Endothelial cell of umbilical vein (primary cell): ENCODE data around the gene CACNG4. TPM values are rescaled to one million over a fixed set of nuclear protein-coding genes. Genes with fewer than 3 reads are reported as not detected.

Experiments
- BruUV-seq: library from RNA; stranded (reverse); fragments of 400-500 nt; replicated peaks from 2 replicates; lab custom pipeline; 2021; lab: Mats Ljungman, UMichigan
- CTCF ChIA-PET: fragments of 300-600, 350-600 bp; sonication (Branson Sonifier 250); formaldehyde crosslinking; loops from one replicate; lab custom pipeline; 2021; ENCODE audit warnings: antibody characterized with exemption, inconsistent platforms; lab: Charles Lee
- POLR2A ChIA-PET: fragments of 300-600, 350-600 bp; sonication (Branson Sonifier 250); formaldehyde crosslinking; loops from one replicate; lab custom pipeline; 2021; ENCODE audit warnings: antibody characterized with exemption, inconsistent platforms; lab: Charles Lee
- DNase-seq: peaks from one replicate; pipeline ENCODE4 v3.0.0-alpha.2; 2011; ENCODE audit warnings: low read depth, low spot score
- FAIRE-seq: peaks from 2 replicates; lab custom pipeline; 2011; peaks lifted over from hg19 to GRCh38; lab: Jason Lieb, UNC
- H2AFZ ChIP-seq: 2 replicates; pipeline ENCODE4 v1.6.0; 2012; ENCODE audit warnings: low read depth, low read length, control low read depth, inconsistent platforms
- H3K27ac ChIP-seq: 2 replicates; pipeline ENCODE4 v1.5.1; 2011; ENCODE audit warnings: low read depth, mild to moderate bottlenecking, control low read depth, low read length, moderate library complexity; ENCODE audit not compliant: insufficient read depth
- H3K27me3 ChIP-seq, 2 experiments: 2 replicates each; pipeline versions ENCODE4 v1.6.0 to v1.6.1; 2011; ENCODE audit warnings: low read length in 2 of 2, mixed read lengths in 1 of 2; ENCODE audit not compliant: control insufficient read depth in 2 of 2, insufficient read depth in 2 of 2
- H3K36me3 ChIP-seq, 2 experiments: 2 replicates in 1 of 2; 3 replicates in 1 of 2; pipeline ENCODE4 v1.5.1; 2011; ENCODE audit warnings: low read length in 2 of 2, mild to moderate bottlenecking in 1 of 2, moderate library complexity in 1 of 2; ENCODE audit not compliant: control insufficient read depth in 2 of 2, insufficient read depth in 2 of 2; ENCODE audit errors: extremely low read depth in 1 of 2
- H3K4me1 ChIP-seq: 3 replicates; pipeline ENCODE4 v1.5.1; 2011; ENCODE audit warnings: mild to moderate bottlenecking, low read length; ENCODE audit not compliant: control insufficient read depth, insufficient read depth; ENCODE audit errors: extremely low read depth
- H3K4me2 ChIP-seq: 2 replicates; pipeline ENCODE4 v1.6.1; 2011; ENCODE audit warnings: low read length, control low read depth, mixed read lengths; ENCODE audit not compliant: insufficient read depth
- H3K4me3 ChIP-seq, 3 experiments: fragments of 200-600 bp in 1 of 3; sonication (generic), shearing (Covaris generic) in 1 of 3; replicated peaks in 1 of 3; 2 replicates each; pipeline ENCODE4 v1.5.1; 2011 to 2016; ENCODE audit warnings: control low read depth in 3 of 3, low read length in 3 of 3, mild to moderate bottlenecking in 2 of 3, inconsistent platforms in 1 of 3, low read depth in 1 of 3, moderate library complexity in 1 of 3; ENCODE audit not compliant: insufficient read depth in 1 of 3
- H3K79me2 ChIP-seq: 2 replicates; pipeline ENCODE4 v1.6.0; 2012; ENCODE audit warnings: low read length, inconsistent platforms; ENCODE audit not compliant: control insufficient read depth, insufficient read depth
- H3K9ac ChIP-seq: replicated peaks from 2 replicates; pipeline ENCODE3; 2011; ENCODE audit warnings: low read length, control low read depth; ENCODE audit not compliant: insufficient read depth; ENCODE audit errors: extremely low read depth
- H3K9me1 ChIP-seq: replicated peaks from 3 replicates; pipeline ENCODE4 v1.6.0; 2011; ENCODE audit warnings: mild to moderate bottlenecking, low read length; ENCODE audit not compliant: control insufficient read depth, insufficient read depth; ENCODE audit errors: extremely low read depth
- H3K9me3 ChIP-seq: replicated peaks from 2 replicates; pipeline ENCODE4 v1.5.1; 2012; ENCODE audit warnings: low read length, inconsistent platforms; ENCODE audit not compliant: control insufficient read depth, insufficient read depth
- H4K20me1 ChIP-seq: replicated peaks from 2 replicates; pipeline ENCODE3; 2011; ENCODE audit warnings: mild to moderate bottlenecking, low read length; ENCODE audit not compliant: control insufficient read depth, insufficient read depth; ENCODE audit errors: extremely low read depth
- CTCF ChIP-seq, 2 donors: IDR thresholded peaks; 1 replicate in 1 of 2; 2 replicates in 1 of 2; pipeline ENCODE4 v1.5.1; 2011; ENCODE audit warnings: low read length in 2 of 2, mild to moderate bottlenecking in 2 of 2, moderate library complexity in 2 of 2, control low read depth in 1 of 2, inconsistent platforms in 1 of 2, low read depth in 1 of 2; ENCODE audit not compliant: insufficient read depth in 1 of 2; ENCODE audit errors: extremely low read depth in 1 of 2
- EZH2 ChIP-seq: IDR thresholded peaks from 2 replicates; pipeline ENCODE4 v1.6.1; 2012; ENCODE audit warnings: borderline replicate concordance, low read depth, mild to moderate bottlenecking, moderate library complexity, low read length, inconsistent platforms; ENCODE audit not compliant: severe bottlenecking
- FOS ChIP-seq: IDR thresholded peaks from 2 replicates; pipeline ENCODE4 v1.6.1; 2011; ENCODE audit warnings: mild to moderate bottlenecking, low read length, moderate library complexity, borderline replicate concordance; ENCODE audit not compliant: insufficient read depth
- GATA2 ChIP-seq: IDR thresholded peaks from 2 replicates; pipeline ENCODE4 v1.7.0; 2011; ENCODE audit warnings: low read depth, mild to moderate bottlenecking, moderate library complexity, mixed read lengths, low read length; ENCODE audit not compliant: insufficient read length, insufficient read depth
- JUN ChIP-seq: IDR thresholded peaks from 2 replicates; pipeline ENCODE4 v1.6.1; 2011; ENCODE audit warnings: borderline replicate concordance, low read depth; ENCODE audit not compliant: insufficient read length, insufficient read depth
- MAX ChIP-seq: IDR thresholded peaks from 2 replicates; pipeline ENCODE4 v1.6.1; 2011; ENCODE audit not compliant: insufficient read depth, insufficient read length
- MYC ChIP-seq: IDR thresholded peaks from one replicate; pipeline ENCODE4 v1.6.1; 2011; ENCODE audit warnings: mild to moderate bottlenecking, low read depth, low read length
- POLR2A ChIP-seq: IDR thresholded peaks from 2 replicates; pipeline ENCODE4 v1.6.1; 2012; ENCODE audit warnings: low read depth, mild to moderate bottlenecking, control low read depth, low read length
- POLR2AphosphoS5 ChIP-seq: IDR thresholded peaks from 2 replicates; pipeline ENCODE4 v1.6.1; 2012; ENCODE audit warnings: low read depth, mild to moderate bottlenecking, control low read depth, low read length, moderate library complexity; ENCODE audit not compliant: insufficient read depth
- dilution Hi-C: fragments of 300-500 bp; cut with MboI; formaldehyde crosslinking; loops from one replicate; pipeline ENCODE4 v1.15.0; 2019; ENCODE audit warnings: low sequenced_read_pairs; ENCODE audit not compliant: extremely low pct_ligation_motif_present
- intact Hi-C: fragments of 100-400 bp; cut with micrococcal nuclease; formaldehyde crosslinking; loops from one replicate; pipeline ENCODE4 v1.10.0; 2022
- polyA plus RNA-seq, 4 experiments: library from polyadenylated mRNA; depleted of rRNA in 3 of 4; stranded (reverse) in 3 of 4; unstranded in 1 of 4; fragments of >200 nt; gene quantifications; 2 replicates each; pipeline versions ENCODE4 v1.2.1 to v1.2.3, GENCODE V29; 2011 to 2012; ENCODE audit warnings: missing spikeins in 1 of 4
- total RNA-seq: library from RNA; stranded (reverse); gene quantifications from 2 replicates; pipeline ENCODE4 v1.2.3, GENCODE V29; 2021

Gene CACNG4
- total and polyA plus RNA-seq, 2 donors (not counting 3 experiments of a cell fraction or from before 2014, with no cell fraction given) = not detected

GRCh38 chr17:66987059-66987616 is 22.6 kb downstream of the CACNG4 start:
- BruUV-seq = no TSS peak
- Histone ChIP-seq H3K9ac (no peak overlapping the region), H3K4me3 (no peak overlapping the region), H3K27ac (no peak overlapping the region), H3K4me1 (no peaks in the 10 kb centered on the region), H3K27me3 (peaks cover 11 to 16% of the 10 kb centered on the region in 2 experiments), H3K4me2 (no peak overlapping the region), H2AFZ (no peak overlapping the region), H3K36me3 (no peaks in the 10 kb centered on the region), H3K9me1 (no peaks in the 10 kb centered on the region), H3K79me2 (no peaks in the 10 kb centered on the region), H3K9me3 (no peaks in the 10 kb centered on the region), H4K20me1 (no peaks in the 10 kb centered on the region)
- TF ChIP-seq POLR2A (no peak), FOS (no peak), MYC (no peak), POLR2AphosphoS5 (no peak), CTCF (IDR thresholded peaks at IDR 0.05; ENCODE audit: extremely low read depth in 1 of 2, insufficient read depth in 1 of 2, low read depth in 1 of 2, low read length in 2 of 2) (no peak), GATA2 (no peak), MAX (no peak), JUN (no peak), EZH2 (no peak)
- DNase-seq (no peak), FAIRE-seq (no peak)
- ChIA-PET CTCF (no interaction called here), POLR2A (no interaction called here)
- intact Hi-C loops (no loop called here), dilution Hi-C loops (no loop called here)
